HepG2 (cell line): ENCODE results near the gene RPS6KC1. TPM values are rescaled to one million over a fixed set of nuclear protein-coding genes. Genes with fewer than 3 reads are reported as not detected.
"Not testable (repeated sequence)": the region's sequence is repeated elsewhere in the genome, so short reads cannot be mapped to it uniquely, and the experiment has no call there.

Experiments used
- ATAC-seq: fragments of 200-7000 bp; cut with Tn5 transposase; 3 replicates; pipeline ENCODE4 v1.9.1; 2020; ENCODE audit warnings: mild to moderate bottlenecking, moderate library complexity
- BruUV-seq: library from RNA; stranded (reverse); fragments of 400-500 nt; replicated peaks from 2 replicates; lab custom pipeline; 2021; lab: Mats Ljungman, UMichigan
- CTCF ChIA-PET: fragments of 300-600 bp; formaldehyde crosslinking; extraction: SDS; loops from one replicate; lab custom pipeline; 2021; ENCODE audit warnings: low total read pairs, inconsistent platforms, low intra/inter-chr PET ratio; lab: Yijun Ruan, JAX
- POLR2A ChIA-PET: fragments of 350-600 bp; sonication (Branson Sonifier 250); formaldehyde crosslinking; loops from one replicate; lab custom pipeline; 2020; ENCODE audit warnings: antibody characterized with exemption, inconsistent platforms; lab: Yijun Ruan, JAX
- DNase-seq: peaks from one replicate; pipeline ENCODE4 v3.0.0-alpha.2; 2015; ENCODE audit warnings: low spot score
- FAIRE-seq: peaks from 3 replicates; lab custom pipeline; 2011; peaks lifted over from hg19 to GRCh38; lab: Jason Lieb, UNC
- H2AFZ ChIP-seq: one replicate; pipeline ENCODE4 v1.6.1; 2011; ENCODE audit warnings: low read length, inconsistent platforms
- H3K27ac ChIP-seq: fragments of 300-600 bp; 3 replicates; pipeline ENCODE4 v1.8.0; 2011; ENCODE audit warnings: mixed run types, mild to moderate bottlenecking, mixed read lengths, low read length, inconsistent platforms; ENCODE audit not compliant: insufficient read depth; ENCODE audit errors: extremely low read length
- H3K27me3 ChIP-seq, 2 experiments: fragments of 200-600 bp in 1 of 2; 2 replicates in 1 of 2; 3 replicates in 1 of 2; pipeline versions ENCODE4 v1.6.0 to v1.8.0; 2011; ENCODE audit warnings: low read length in 2 of 2, mild to moderate bottlenecking in 2 of 2, moderate library complexity in 2 of 2, inconsistent platforms in 1 of 2; ENCODE audit not compliant: insufficient read depth in 2 of 2, control insufficient read depth in 1 of 2
- H3K36me3 ChIP-seq, 2 experiments: fragments of 200-600 bp in 1 of 2; replicated peaks in 1 of 2; 2 replicates in 1 of 2; 3 replicates in 1 of 2; pipeline versions ENCODE4 v1.5.1 to v1.8.0; 2011; ENCODE audit warnings: low read length in 2 of 2, inconsistent platforms in 1 of 2; ENCODE audit not compliant: insufficient read depth in 2 of 2, control insufficient read depth in 1 of 2
- H3K4me1 ChIP-seq: 2 replicates; pipeline ENCODE4 v1.5.1; 2012; ENCODE audit warnings: low read length, inconsistent platforms; ENCODE audit not compliant: insufficient read depth
- H3K4me2 ChIP-seq: 2 replicates; pipeline ENCODE4 v1.6.0; 2011; ENCODE audit warnings: low read depth, low read length, inconsistent platforms
- H3K4me3 ChIP-seq, 3 experiments: fragments of 200-600 bp in 1 of 3; sonication (generic), shearing (Covaris generic) in 1 of 3; replicated peaks in 1 of 3; 2 replicates each; pipeline ENCODE4 v1.5.1; 2011 to 2016; ENCODE audit warnings: low read length in 3 of 3, inconsistent platforms in 2 of 3, low read depth in 2 of 3, mild to moderate bottlenecking in 2 of 3, control low read depth in 1 of 3, mixed read lengths in 1 of 3; ENCODE audit not compliant: insufficient read depth in 1 of 3
- H3K79me2 ChIP-seq: one replicate; pipeline ENCODE4 v1.6.1; 2011; ENCODE audit warnings: low read length, inconsistent platforms; ENCODE audit not compliant: insufficient read depth
- H3K9ac ChIP-seq: 2 replicates; pipeline ENCODE4 v1.6.0; 2011; ENCODE audit warnings: mild to moderate bottlenecking, low read depth, low read length, inconsistent platforms; ENCODE audit not compliant: insufficient read depth
- H3K9me3 ChIP-seq: 2 replicates; pipeline ENCODE4 v1.5.1; 2012; ENCODE audit warnings: mild to moderate bottlenecking, low read length
- H4K20me1 ChIP-seq: 2 replicates; pipeline ENCODE4 v1.6.0; 2011; ENCODE audit warnings: inconsistent platforms, mild to moderate bottlenecking, low read length, moderate library complexity; ENCODE audit not compliant: insufficient read depth
- ATF2 ChIP-seq: sonication (generic); formaldehyde crosslinking; IDR thresholded peaks from 2 replicates; pipeline ENCODE4 v1.4.0; 2020; ENCODE audit warnings: missing genetic modification reagents
- ZNF781 ChIP-seq: sonication (generic); formaldehyde crosslinking; IDR thresholded peaks from 2 replicates; pipeline ENCODE4 v1.5.1; 2020; ENCODE audit warnings: borderline replicate concordance, mild to moderate bottlenecking, missing genetic modification reagents; ENCODE audit errors: not compliant biosample characterization
- WGBS: methylation state at CpG from one replicate; pipeline ENCODE4 v1.1.6; 2017; ENCODE audit warnings: low lambda C conversion rate; 5-methylcytosine and 5-hydroxymethylcytosine counted together
- in situ Hi-C: cut with HindIII; loops from 2 replicates; pipeline ENCODE4 v1.10.0; 2017; ENCODE audit warnings: low pct_unique_long_range_greater_than_20kb; ENCODE audit not compliant: extremely low pct_ligation_motif_present
- intact Hi-C: fragments of 100-400 bp; cut with micrococcal nuclease; formaldehyde crosslinking; loops from one replicate; pipeline ENCODE4 v1.10.0; 2022; ENCODE audit not compliant: unreplicated experiment
- polyA plus RNA-seq, 8 experiments: library from polyadenylated mRNA; depleted of rRNA in 3 of 8; stranded (reverse) in 7 of 8; unstranded in 1 of 8; fragments of >200 nt; fragmentation: Illumina TruSeq in 4 of 8; extraction: Trizol in 4 of 8; gene quantifications; 2 replicates each; pipeline versions ENCODE4 v1.2.1 to v1.2.3, GENCODE V29; 2011 to 2016; ENCODE audit warnings: low read depth in 4 of 8, missing spikeins in 1 of 8, mixed read lengths in 1 of 8; ENCODE audit not compliant: insufficient read depth in 1 of 8
- total RNA-seq, 5 experiments: library from RNA; depleted of rRNA; stranded (reverse); fragments of >200 nt; fragmentation: Illumina TruSeq; extraction: Trizol; gene quantifications; 2 replicates each; pipeline ENCODE4 v1.2.3, GENCODE V29; 2016; ENCODE audit warnings: low read depth in 1 of 5

The RPS6KC1 gene
- total and polyA plus RNA-seq, 2 of the 13 experiments (the other 11 are each of a cell fraction or from before 2014, with no cell fraction given), result 11.0 to 25.2 TPM

DNA sequence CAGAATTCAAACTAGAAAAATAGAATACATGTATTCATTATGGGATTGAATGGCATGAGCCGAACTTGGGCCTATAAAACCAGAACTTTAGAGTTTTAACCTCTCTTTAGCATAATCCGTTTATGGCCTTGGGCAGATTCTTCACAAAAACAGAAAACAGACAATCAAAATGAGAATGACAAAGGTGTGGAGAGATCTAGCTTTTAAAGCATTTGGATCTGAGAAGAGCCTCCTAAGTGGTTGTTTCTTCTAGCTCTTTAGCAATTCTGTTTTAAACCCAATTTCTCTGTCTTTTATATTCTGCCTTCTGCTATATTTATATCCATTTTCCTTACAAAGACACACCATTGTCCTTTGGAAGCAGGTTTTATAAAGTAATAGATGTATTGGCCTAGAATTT is 160.2 kb downstream of the RPS6KC1 start:
- Histone ChIP-seq H3K27ac (no peak overlapping the region), H3K4me1 (no peaks in the 10 kb centered on the region), H3K4me2 (no peak overlapping the region), H2AFZ (no peak overlapping the region), H3K27me3 (no peaks in the 10 kb centered on the region), H3K4me3 (no peak overlapping the region), H4K20me1 (no peaks in the 10 kb centered on the region), H3K9ac (no peak overlapping the region), H3K79me2 (no peaks in the 10 kb centered on the region), H3K9me3 (no peaks in the 10 kb centered on the region), H3K36me3 (peaks cover 1 to 9% of the 10 kb centered on the region in 2 experiments; a peak in 1 of 5 replicates)
- TF ChIP-seq ATF2 (CRISPR knock-in tag), result no peak
- TF ChIP-seq ZNF781 (CRISPR knock-in tag), result no peak
- ChIA-PET CTCF (no interaction called here), POLR2A (no interaction called here)
- in situ Hi-C loops (no loop called here), intact Hi-C loops (no loop called here)
- 96% methylated on average over 2 of the region's 2 CpGs for WGBS
- no TSS peak for BruUV-seq
- no peak for ATAC-seq
- FAIRE-seq, result no peak
- no peak for DNase-seq

DNA sequence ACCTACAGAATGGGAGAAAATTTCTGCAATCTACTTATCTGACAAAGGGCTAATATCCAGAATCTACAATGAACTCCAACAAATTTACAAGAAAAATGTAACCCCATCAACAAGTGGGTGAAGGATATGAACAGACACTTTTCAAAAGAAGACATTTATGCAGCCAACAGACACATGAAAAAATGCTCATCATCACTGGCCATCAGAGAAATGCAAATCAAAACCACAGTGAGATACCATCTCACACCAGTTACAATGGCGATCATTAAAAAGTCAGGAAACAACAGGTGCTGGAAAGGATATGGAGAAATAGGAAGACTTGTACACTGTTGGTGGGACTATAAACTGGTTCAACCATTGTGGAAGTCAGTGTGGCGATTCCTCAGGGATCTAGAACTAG is 168.0 kb downstream of the RPS6KC1 start:
- in situ Hi-C loops, BruUV-seq, H3K79me2 ChIP-seq, DNase-seq, H3K27me3 ChIP-seq, H3K27ac ChIP-seq, H3K36me3 ChIP-seq, CTCF ChIA-PET, H3K9ac ChIP-seq, ATAC-seq, H3K9me3 ChIP-seq, H3K4me1 ChIP-seq, H2AFZ ChIP-seq, POLR2A ChIA-PET, FAIRE-seq, H3K4me2 ChIP-seq, H3K4me3 ChIP-seq, intact Hi-C loops, H4K20me1 ChIP-seq: not testable (repeated sequence)
- 92% methylated on average over 2 of the region's 2 CpGs for WGBS
